Measurements from ENCODE around the gene LCLAT1.

The LCLAT1 gene

GRCh38 chr2:30484995-30485394 lies 37.9 kb downstream of the LCLAT1 start:
- no peaks in the 10 kb centered on the region for H3K36me3 ChIP-seq (ENCODE audit: control insufficient read depth, insufficient read depth, low read length)
- no peak for TF ChIP-seq CTCF (IDR thresholded peaks at IDR 0.05; ENCODE audit: insufficient read depth, low read length, poor library complexity, severe bottlenecking)
- DNase-seq (ENCODE audit: extremely low read depth, insufficient read length): no peak
- H3K4me3 ChIP-seq (replicated peaks; ENCODE audit: low read depth, low read length): no peak overlapping the region
- H3K27me3 ChIP-seq (replicated peaks; ENCODE audit: control insufficient read depth, insufficient read depth, low read length): no peaks in the 10 kb centered on the region

- Histone ChIP-seq H3K36me3 (ENCODE audit: control insufficient read depth, insufficient read depth, low read length) (no peaks in the 10 kb centered on the region), H3K4me3 (replicated peaks; ENCODE audit: low read depth, low read length) (no peak overlapping the region), H3K27me3 (replicated peaks; ENCODE audit: control insufficient read depth, insufficient read depth, low read length) (no peaks in the 10 kb centered on the region)
- no peak for DNase-seq (ENCODE audit: extremely low read depth, insufficient read length)
- TF ChIP-seq CTCF (IDR thresholded peaks at IDR 0.05; ENCODE audit: insufficient read depth, low read length, poor library complexity, severe bottlenecking): no peak
Observed at GRCh38 chr2:30486655-30487054, 39.6 kb downstream of the LCLAT1 start.

GRCh38 chr2:30487603-30488002 lies 40.6 kb downstream of the LCLAT1 start:
- no peaks in the 10 kb centered on the region for H3K27me3 ChIP-seq (replicated peaks; ENCODE audit: control insufficient read depth, insufficient read depth, low read length)
- H3K36me3 ChIP-seq (ENCODE audit: control insufficient read depth, insufficient read depth, low read length): no peaks in the 10 kb centered on the region
- no peak for TF ChIP-seq CTCF (IDR thresholded peaks at IDR 0.05; ENCODE audit: insufficient read depth, low read length, poor library complexity, severe bottlenecking)
- no peak overlapping the region for H3K4me3 ChIP-seq (replicated peaks; ENCODE audit: low read depth, low read length)
- no peak for DNase-seq (ENCODE audit: extremely low read depth, insufficient read length)

GRCh38 chr2:30488012-30488659 lies 41.1 kb downstream of the LCLAT1 start:
- no peaks in the 10 kb centered on the region for H3K27me3 ChIP-seq (replicated peaks; ENCODE audit: control insufficient read depth, insufficient read depth, low read length)
- no peak for TF ChIP-seq CTCF (IDR thresholded peaks at IDR 0.05; ENCODE audit: insufficient read depth, low read length, poor library complexity, severe bottlenecking)
- DNase-seq (ENCODE audit: extremely low read depth, insufficient read length): no peak

DNA sequence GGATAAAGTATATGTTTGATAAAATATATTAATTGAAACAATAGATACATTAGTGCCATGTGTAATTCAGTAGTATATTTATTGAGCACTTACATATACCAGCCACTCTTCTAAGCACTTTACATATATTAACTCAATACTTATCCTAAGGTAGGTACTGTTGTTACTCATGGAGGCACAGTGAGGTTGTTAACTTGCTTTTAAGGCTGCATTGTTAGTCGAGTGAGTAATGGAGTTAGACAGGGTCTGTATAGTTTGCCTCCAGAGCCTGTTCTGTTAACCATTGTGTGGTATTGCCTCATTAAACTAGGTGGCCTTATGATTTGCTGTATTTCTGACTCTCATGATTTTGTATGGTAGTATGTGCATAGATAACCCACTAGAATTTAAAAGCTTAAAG lies 44.2 kb downstream of the LCLAT1 start:
- Histone ChIP-seq H3K36me3 (ENCODE audit: control insufficient read depth, insufficient read depth, low read length) (no peaks in the 10 kb centered on the region), H3K27me3 (replicated peaks; ENCODE audit: control insufficient read depth, insufficient read depth, low read length) (no peaks in the 10 kb centered on the region), H3K4me3 (replicated peaks; ENCODE audit: low read depth, low read length) (no peak overlapping the region)
- no peak for DNase-seq (ENCODE audit: extremely low read depth, insufficient read length)
- TF ChIP-seq CTCF (IDR thresholded peaks at IDR 0.05; ENCODE audit: insufficient read depth, low read length, poor library complexity, severe bottlenecking): no peak

More at GRCh38 chr2:30488012-30488659, 41.1 kb downstream of the LCLAT1 start:
- Histone ChIP-seq H3K4me3 (replicated peaks; ENCODE audit: low read depth, low read length) (no peak overlapping the region), H3K36me3 (ENCODE audit: control insufficient read depth, insufficient read depth, low read length) (no peaks in the 10 kb centered on the region)

DNA sequence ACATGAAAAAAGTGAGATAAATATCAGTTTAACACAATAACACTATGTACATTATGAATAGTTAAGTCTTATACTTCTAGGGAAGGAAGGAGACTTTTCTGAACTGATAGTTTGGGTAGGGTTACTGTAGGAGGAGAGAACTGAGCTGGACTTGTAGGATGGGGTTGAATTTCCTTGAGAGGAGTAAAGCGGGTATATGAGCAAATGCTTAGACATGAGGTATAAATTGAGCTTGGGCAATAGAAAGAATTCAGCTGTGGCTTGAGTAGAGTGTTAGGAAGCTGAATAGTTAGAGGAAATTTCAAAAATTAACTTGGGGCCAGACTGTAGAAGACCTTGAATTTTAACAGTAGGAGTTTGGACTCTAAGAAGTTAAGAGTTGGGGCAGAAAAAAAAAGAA lies 45.1 kb downstream of the LCLAT1 start:
- TF ChIP-seq CTCF (IDR thresholded peaks at IDR 0.05; ENCODE audit: insufficient read depth, low read length, poor library complexity, severe bottlenecking): no peak
- H3K4me3 ChIP-seq (replicated peaks; ENCODE audit: low read depth, low read length): no peak overlapping the region
- H3K27me3 ChIP-seq (replicated peaks; ENCODE audit: control insufficient read depth, insufficient read depth, low read length): no peaks in the 10 kb centered on the region
- no peak for DNase-seq (ENCODE audit: extremely low read depth, insufficient read length)
- H3K36me3 ChIP-seq (ENCODE audit: control insufficient read depth, insufficient read depth, low read length): no peaks in the 10 kb centered on the region
